SU-DHL-6 (cell line): ENCODE measurements around the gene TET2.

Experiments used
- H2AFZ ChIP-seq: fragments of 200-600 bp; sonication (generic); 2 replicates; pipeline ENCODE4 v1.6.1; 2014; ENCODE audit warnings: low read depth, mild to moderate bottlenecking, moderate library complexity, mixed read lengths, antibody characterized with exemption, low read length; ENCODE audit not compliant: severe bottlenecking
- H3F3A ChIP-seq: fragments of 200-600 bp; shearing (Covaris generic); 2 replicates; pipeline ENCODE4 v1.6.0; 2016; ENCODE audit warnings: antibody characterized with exemption, mild to moderate bottlenecking; ENCODE audit not compliant: insufficient read depth
- H3K27ac ChIP-seq: fragments of 200-600 bp; sonication (generic); 2 replicates; pipeline ENCODE4 v1.5.1; 2016; ENCODE audit warnings: low read depth, mild to moderate bottlenecking, low read length, moderate library complexity, mixed read lengths
- H3K27me3 ChIP-seq: fragments of 200-600 bp; sonication (generic), shearing (Covaris generic); 2 replicates; pipeline ENCODE4 v1.6.0; 2014; ENCODE audit warnings: mild to moderate bottlenecking, low read length
- H3K36me3 ChIP-seq: fragments of 200-600 bp; sonication (generic); 2 replicates; pipeline ENCODE4 v1.6.1; 2014; ENCODE audit warnings: mild to moderate bottlenecking, low read length, mixed read lengths
- H3K4me2 ChIP-seq: fragments of 300-600, 200-600 bp; shearing (Covaris generic), sonication (generic); 2 replicates; pipeline ENCODE4 v1.6.0; 2014; ENCODE audit warnings: low read length, low read depth, mild to moderate bottlenecking; ENCODE audit not compliant: poor library complexity, severe bottlenecking
- H3K4me3 ChIP-seq: fragments of 200-600 bp; sonication (generic); 2 replicates; pipeline ENCODE4 v1.5.1; 2014; ENCODE audit warnings: antibody characterized with exemption, low read length, mild to moderate bottlenecking, mixed read lengths; ENCODE audit not compliant: insufficient read depth, poor library complexity, severe bottlenecking
- H3K79me2 ChIP-seq: fragments of 200-600 bp; sonication (generic); 2 replicates; pipeline ENCODE4 v1.6.1; 2014; ENCODE audit warnings: mild to moderate bottlenecking, low read length, moderate library complexity; ENCODE audit not compliant: insufficient read depth
- H3K9ac ChIP-seq: fragments of 200-600 bp; sonication (generic); 2 replicates; pipeline ENCODE4 v1.7.0; 2014; ENCODE audit warnings: mild to moderate bottlenecking, low read length
- H3K9me2 ChIP-seq: fragments of 200-600 bp; sonication (generic); replicated peaks from 2 replicates; pipeline ENCODE4 v1.6.1; 2014; ENCODE audit warnings: low read length; ENCODE audit not compliant: insufficient read depth
- H3K9me3 ChIP-seq: fragments of 200-600 bp; sonication (generic); 2 replicates; pipeline ENCODE4 v1.6.1; 2014; ENCODE audit warnings: low read length, mixed read lengths; ENCODE audit not compliant: insufficient read depth
- H4K20me1 ChIP-seq: fragments of 200-600 bp; sonication (generic); 2 replicates; pipeline ENCODE4 v1.6.1; 2014; ENCODE audit warnings: low read depth, mild to moderate bottlenecking, antibody characterized with exemption, low read length, moderate library complexity, mixed read lengths
- CTCF ChIP-seq: fragments of 200-600 bp; sonication (generic); IDR thresholded peaks from one replicate; pipeline ENCODE4 v1.5.1; 2017; ENCODE audit warnings: antibody characterized with exemption, mild to moderate bottlenecking, low read length, moderate library complexity; ENCODE audit not compliant: insufficient read depth, poor library complexity, severe bottlenecking
- EZH2phosphoT487 ChIP-seq: fragments of 200-600 bp; sonication (generic), shearing (Covaris generic); conservative IDR thresholded peaks from 2 replicates; pipeline ENCODE4 v1.6.1; 2018; ENCODE audit warnings: mild to moderate bottlenecking, antibody characterized with exemption, low read length, moderate library complexity, mixed read lengths

The TET2 gene

GRCh38 chr4:105210916-105211315 lies 64.2 kb downstream of the TET2 start:
- no peak overlapping the region for H3K27ac ChIP-seq

GRCh38 chr4:105215609-105216313 lies 69.1 kb downstream of the TET2 start:
- TF ChIP-seq EZH2phosphoT487 (no peak), CTCF (no peak)
- no peak overlapping the region for H3K4me2 ChIP-seq
- H3K9me3 ChIP-seq: no peaks in the 10 kb centered on the region
- H3K79me2 ChIP-seq: no peaks in the 10 kb centered on the region
- no peak overlapping the region for H2AFZ ChIP-seq
- no peak overlapping the region for H3K9ac ChIP-seq
- no peaks in the 10 kb centered on the region for H3K9me2 ChIP-seq
- H4K20me1 ChIP-seq: no peaks in the 10 kb centered on the region
- H3K4me3 ChIP-seq: no peak overlapping the region
- no peaks in the 10 kb centered on the region for H3K36me3 ChIP-seq
- H3F3A ChIP-seq: no peaks in the 10 kb centered on the region
- H3K27me3 ChIP-seq: no peaks in the 10 kb centered on the region
- H3K27ac ChIP-seq: no peak overlapping the region

More at GRCh38 chr4:105210916-105211315, 64.2 kb downstream of the TET2 start:
- no peaks in the 10 kb centered on the region for H3K9me3 ChIP-seq
- H3K4me3 ChIP-seq: no peak overlapping the region
- H3K9me2 ChIP-seq: no peaks in the 10 kb centered on the region
- H3F3A ChIP-seq: no peaks in the 10 kb centered on the region
- H3K4me2 ChIP-seq: no peak overlapping the region
- H3K36me3 ChIP-seq: no peaks in the 10 kb centered on the region
- no peaks in the 10 kb centered on the region for H3K79me2 ChIP-seq
- no peaks in the 10 kb centered on the region for H3K27me3 ChIP-seq
- no peaks in the 10 kb centered on the region for H4K20me1 ChIP-seq
- TF ChIP-seq CTCF (no peak), EZH2phosphoT487 (no peak)
- H2AFZ ChIP-seq: no peak overlapping the region
- H3K9ac ChIP-seq: no peak overlapping the region

- Histone ChIP-seq H3K79me2 (no peaks in the 10 kb centered on the region), H3K9me3 (no peaks in the 10 kb centered on the region), H3K4me2 (no peak overlapping the region), H3K9ac (no peak overlapping the region), H3K4me3 (no peak overlapping the region), H4K20me1 (no peaks in the 10 kb centered on the region), H3K36me3 (no peaks in the 10 kb centered on the region), H3K9me2 (no peaks in the 10 kb centered on the region), H2AFZ (no peak overlapping the region), H3K27ac (no peak overlapping the region), H3K27me3 (no peaks in the 10 kb centered on the region), H3F3A (no peaks in the 10 kb centered on the region)
- TF ChIP-seq EZH2phosphoT487: no peak
- TF ChIP-seq CTCF: no peak
Observed at GRCh38 chr4:105225500-105225899, 78.8 kb downstream of the TET2 start.
